GM21390 (cell line): ENCODE results near the gene RASAL1.

Experiments
- ATAC-seq: cut with Tn5 transposase; IDR thresholded peaks from one replicate; pipeline ENCODE4 v1.9.1; 2021; ENCODE audit not compliant: unreplicated experiment

RASAL1 gene

DNA sequence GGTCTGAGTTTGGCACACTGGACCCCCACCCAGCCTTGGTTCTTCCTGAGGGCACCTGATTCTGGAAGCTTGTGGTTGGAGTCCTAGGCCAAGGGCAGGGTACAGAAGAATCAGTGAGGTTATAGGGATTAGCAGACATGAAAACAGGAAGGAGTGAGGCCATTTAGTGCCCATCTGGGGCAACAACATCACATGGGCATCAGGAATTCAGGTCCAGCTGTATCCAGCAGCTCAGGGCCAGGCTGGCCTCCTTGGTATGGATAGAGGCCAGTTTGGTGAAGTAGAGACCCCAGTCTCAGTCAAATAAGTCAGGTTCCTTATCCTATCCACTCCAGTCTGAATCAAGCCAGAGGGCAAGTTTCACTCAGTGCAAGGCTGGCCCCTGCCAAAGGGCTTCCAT lies 36.2 kb downstream of the RASAL1 start:
- no peak for ATAC-seq

DNA sequence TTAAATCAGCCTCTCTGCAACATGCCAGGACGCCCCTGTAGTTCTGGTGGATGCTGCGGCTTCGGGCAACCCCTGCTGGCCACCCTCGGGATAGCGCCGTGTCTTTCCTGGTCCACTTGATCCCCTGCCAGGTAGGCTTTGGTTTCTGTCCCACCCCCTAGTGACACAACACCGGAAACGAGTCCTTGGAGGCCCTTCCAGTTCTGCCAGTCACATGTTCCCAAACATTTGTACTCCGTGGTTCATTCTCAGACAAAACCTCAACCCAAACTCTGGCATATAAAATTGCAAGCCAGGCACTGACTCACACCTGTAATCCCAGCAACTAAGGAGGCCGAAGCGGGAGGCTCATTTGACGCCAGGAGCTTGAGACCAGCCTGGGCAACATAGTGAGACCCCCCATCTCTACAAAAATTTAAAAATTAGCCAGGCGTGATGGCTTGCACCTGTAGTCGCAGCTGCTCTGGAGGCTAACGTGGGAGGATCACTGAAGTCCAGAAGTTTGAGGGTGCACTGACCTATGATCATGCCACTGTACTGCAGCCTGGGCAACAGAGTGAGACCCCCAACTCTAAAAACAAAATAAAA lies 37.0 kb downstream of the RASAL1 start:
- ATAC-seq = no peak

DNA sequence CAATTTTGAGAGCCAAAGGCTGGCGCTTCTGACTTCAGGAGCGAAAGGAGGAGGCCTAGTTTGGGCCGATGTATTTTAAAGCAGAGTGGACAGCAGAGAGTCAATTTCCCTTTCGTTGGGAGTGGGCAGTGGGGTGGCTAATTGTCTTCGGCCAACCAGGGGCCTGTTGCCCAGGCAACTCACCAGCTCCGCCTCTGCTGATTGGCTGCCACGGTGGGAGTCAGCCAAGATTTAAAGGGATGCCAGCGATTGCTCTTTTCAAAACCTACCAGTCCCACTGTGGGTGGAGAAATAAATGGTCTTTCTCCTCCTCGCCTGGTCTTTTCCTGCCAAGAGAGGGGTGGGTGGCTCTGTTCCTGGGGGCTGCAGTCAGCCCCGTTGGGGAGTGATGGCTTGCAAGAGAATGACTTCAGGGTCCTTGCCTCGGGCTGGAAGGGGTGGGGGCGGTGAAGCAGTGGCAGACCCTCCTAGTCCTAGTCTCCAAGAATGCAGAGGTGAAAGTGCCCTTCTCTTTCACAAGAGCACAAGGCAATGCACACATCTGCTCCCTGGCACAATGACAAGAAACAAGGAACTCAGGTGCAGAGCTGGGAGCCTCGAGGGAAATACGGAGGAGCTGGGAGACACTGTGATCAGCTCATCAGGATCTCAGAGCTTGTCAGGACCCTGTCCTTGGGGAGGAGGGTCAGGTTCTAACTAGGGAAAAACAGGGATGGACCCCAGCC lies 37.7 kb downstream of the RASAL1 start:
- ATAC-seq = no peak

DNA sequence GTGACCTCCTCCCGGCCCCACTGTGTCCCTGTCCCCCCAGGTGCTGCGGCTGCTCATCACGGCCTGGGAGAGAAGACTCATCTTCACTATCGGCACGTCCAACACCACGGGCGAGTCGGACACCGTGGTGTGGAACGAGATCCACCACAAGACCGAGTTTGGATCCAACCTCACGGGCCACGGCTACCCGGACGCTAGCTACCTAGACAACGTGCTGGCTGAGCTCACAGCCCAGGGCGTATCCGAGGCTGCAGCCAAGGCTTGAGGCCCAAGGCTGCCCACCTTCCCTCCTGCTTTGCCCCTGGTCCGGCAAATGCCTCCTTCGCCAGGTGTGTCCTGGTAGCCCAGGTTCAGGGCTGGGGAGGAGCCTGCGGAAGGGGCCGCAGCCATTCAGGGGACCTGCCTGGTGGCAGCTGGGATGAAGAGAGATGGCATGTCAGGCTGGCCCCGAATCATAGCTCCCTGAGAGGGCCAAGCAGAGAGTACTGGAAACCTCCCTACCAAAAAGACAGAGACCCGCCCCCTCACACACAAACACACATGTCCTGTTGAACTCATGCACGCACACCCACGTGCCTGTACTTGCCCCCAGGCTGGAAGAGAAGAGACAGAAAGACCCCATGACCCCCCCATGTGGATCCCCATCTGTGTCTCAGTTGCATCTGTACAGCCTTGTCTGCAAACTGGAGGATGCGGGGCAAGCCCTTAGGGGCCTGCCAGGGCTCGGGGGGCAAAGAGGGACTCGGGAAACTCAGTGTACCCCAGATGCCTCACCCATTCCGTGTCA lies 38.7 kb downstream of the RASAL1 start:
- ATAC-seq = no peak

DNA sequence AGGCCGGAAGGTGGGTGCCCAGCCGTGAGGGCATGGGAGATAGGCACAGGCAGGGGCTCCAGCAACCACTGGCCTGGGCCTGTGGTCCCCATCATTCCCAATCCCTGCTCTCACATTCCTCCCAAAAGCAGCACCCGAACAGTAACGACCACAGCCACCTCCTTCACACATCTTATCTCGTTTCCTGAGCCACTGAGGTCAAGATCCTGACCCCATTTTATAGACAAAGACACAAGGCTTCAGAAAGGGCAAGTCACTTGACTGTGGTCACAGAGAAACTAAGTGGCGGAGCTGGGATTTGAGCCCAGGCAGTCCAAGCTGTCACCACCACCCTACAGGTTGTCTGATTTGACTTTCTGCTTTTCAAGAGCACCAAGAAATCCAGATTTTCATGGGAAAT lies 40.2 kb downstream of the RASAL1 start:
- no peak for ATAC-seq

DNA sequence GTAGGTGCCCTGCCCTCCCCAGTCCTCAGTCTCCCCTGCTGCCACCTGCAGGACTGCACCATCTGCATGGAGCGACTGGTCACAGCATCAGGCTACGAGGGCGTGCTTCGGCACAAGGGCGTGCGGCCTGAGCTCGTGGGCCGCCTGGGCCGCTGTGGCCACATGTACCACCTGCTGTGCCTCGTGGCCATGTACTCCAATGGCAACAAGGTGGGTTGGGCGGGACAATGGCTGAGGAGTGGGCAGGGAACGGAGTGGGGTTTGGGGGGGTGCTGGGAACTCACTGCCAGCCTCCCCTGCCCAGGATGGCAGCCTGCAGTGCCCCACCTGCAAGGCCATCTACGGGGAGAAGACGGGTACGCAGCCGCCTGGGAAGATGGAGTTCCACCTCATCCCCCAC lies 40.8 kb downstream of the RASAL1 start:
- no peak for ATAC-seq

DNA sequence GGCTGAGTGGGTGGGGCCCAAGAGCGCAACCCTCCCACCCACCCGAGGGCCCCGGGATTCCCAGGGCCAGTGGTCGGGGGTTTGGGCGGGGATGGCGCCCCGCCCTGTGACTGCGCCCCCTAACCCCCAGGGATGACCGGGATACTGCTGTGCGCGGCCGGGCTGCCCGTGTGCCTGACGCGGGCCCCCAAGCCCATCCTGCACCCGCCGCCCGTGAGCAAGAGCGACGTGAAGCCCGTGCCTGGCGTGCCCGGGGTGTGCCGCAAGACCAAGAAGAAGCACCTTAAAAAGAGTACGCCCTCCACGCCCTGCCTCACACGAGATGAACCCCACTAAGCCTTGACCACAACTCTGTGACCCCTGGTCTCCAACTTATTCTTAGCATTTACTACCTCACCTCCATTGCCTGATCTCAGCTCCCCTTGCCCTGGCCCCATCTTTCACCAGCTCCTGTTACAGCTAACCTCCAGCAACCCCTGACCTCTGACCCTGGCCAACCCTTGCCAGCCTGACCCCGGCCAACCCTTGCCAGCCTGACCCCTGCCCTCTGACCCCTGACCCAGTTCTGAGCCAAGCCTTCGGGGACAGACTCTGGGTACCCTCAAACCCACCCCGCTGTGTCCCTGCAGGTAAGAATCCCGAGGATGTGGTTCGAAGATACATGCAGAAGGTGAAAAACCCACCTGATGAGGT lies 42.0 kb downstream of the RASAL1 start:
- no peak for ATAC-seq

DNA sequence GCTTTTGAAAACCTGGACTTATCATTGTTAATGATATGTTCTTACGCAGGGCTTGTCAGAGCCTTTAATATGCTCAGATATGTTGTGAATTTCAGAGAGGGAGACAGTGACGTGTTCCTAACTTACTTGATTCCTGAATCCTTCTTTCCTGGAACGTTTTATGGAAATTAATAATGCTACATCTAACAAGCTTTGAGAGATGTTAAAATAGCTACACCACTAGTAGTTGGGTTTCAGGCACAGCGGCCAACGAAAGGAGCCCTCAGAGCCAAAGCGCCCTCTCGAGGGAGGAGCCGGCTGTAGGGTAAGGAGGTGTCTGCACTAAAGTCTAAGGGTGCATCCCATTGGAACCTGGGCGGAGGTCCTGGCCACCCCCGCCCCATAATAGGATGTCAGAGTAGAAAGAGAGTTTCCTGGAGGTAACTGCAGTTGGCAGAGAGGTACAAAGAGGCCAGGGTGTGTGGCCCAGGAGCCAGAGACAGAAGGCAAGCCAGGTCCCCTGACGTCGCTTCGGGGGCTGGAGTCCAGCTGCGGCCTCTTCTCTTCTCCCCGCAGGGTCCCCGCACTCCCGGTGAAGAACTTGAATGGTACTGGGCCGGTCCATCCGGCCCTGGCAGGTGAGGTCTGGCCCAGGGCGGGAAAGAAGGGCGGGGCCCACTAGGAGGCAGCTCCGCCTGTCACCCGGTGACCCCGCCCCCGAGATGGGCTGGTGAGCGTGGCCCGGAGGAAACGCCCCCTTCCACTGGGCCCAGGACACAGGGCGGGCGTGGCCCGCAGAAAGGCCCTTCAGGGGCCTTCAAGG lies 42.8 kb downstream of the RASAL1 start:
- no peak for ATAC-seq

DNA sequence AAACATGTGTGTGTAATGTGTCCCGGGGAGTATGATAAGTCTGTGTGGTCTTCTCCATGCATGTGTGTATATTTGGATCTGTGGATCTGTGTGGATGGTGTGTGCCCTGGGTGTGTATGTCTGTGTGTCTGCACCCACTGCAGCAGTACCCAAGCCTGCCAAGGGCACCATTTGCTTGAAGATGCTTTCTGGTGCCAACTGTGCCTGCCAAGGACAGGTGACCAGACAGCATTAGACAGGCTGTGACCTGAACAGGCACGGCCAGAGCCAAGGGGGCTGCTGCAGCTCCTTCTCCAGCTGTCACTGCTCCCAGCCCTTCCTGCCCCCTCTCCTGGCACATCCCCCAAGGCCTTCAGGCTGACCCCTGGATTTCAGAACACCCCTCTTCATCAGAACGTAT lies 44.1 kb downstream of the RASAL1 start:
- no peak for ATAC-seq

DNA sequence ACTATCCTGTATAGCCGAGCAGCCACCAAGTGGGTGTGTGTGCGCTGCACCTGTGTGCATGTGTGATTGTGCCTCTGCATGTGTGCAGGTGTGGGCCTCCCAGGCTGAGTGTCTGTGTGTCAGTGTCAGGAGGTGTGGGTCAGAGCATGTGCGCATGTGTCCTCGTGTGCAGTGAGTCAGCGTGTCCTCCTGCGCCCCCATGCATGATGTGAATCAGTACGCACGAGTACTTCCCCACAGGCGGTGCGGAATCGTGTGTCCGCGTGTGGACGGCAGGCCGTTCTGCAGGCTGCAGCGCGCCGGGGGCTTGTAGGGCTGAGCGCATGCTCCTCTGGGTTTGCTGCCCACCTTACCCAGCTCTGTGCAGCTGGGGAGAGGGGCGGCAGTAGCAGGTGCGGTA lies 44.8 kb downstream of the RASAL1 start:
- no peak for ATAC-seq

DNA sequence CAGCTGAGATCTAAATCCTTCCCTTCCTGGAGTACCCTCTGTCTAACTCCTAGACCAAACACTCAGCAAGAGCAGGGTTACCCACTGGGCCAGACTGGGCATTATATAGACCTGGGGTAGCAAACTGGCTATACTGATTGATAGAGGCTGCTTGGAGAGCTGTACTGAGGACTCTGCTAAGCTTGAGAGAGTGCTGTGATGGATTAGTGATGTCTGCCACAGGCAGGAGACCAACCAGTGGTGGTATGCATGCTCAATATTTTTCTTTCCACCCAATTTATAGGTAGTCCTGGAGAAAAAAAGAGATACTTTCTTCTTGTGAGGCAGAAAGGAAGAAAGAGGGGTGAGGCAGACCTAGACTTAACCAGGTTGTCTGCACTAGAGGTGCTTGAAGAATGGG lies 45.7 kb downstream of the RASAL1 start:
- ATAC-seq = no peak

DNA sequence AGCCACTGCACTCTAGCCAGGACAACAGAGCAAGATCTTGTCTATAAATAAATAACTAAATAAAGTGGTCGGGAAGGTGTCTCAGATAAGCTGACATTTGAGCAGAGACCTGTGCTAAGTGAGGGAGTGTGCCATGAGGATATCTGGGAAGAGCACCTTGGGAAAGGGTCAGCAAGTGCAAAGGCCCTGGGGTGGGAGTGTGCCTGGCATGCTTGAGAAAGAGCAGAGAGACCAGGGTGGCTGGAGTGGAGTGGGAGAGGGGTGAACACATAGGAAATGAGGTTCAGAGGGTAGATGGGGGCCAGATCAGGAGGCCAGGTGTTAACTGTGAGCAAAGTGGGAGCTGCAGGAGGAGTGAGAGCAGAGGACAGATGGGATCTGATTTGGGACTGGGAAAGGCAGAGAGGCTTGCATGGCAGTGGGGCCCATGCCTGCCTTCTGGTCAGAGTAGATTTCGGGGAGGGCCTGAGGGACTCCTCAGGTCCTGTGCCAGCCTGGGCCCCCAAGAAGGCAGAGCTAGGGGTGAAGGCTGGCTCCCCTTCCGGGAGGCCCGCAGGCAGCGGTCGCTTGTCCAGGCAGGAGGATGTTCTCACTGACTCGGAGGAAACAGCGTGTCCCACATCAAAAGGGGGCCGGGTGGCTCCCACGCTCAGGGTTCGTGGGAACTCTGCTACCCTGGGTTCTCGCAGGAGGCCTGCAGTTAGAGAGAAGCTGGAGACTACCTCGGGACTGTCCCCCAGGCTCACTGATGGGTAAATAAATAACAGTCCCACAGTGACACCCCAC lies 46.4 kb downstream of the RASAL1 start:
- ATAC-seq = no peak

DNA sequence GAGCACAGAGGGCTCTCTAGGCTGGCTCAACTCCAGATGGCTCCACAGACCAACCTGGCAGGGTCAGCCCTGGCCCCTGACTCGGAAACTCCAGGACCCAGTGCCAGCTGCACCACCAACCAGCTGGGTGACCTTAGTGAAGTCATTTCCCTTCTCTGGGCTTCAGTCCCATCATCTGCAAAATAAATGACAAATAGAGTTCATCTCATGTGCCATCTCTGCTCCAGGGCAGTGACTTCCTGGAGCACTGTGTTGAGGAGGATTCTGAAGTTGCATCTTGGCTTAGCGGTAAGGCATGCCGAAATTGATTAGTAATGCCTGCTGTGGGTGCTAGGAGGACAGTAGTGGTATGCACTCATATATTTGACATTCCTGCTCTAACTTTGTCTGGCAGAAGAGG lies 47.5 kb downstream of the RASAL1 start:
- no peak for ATAC-seq

DNA sequence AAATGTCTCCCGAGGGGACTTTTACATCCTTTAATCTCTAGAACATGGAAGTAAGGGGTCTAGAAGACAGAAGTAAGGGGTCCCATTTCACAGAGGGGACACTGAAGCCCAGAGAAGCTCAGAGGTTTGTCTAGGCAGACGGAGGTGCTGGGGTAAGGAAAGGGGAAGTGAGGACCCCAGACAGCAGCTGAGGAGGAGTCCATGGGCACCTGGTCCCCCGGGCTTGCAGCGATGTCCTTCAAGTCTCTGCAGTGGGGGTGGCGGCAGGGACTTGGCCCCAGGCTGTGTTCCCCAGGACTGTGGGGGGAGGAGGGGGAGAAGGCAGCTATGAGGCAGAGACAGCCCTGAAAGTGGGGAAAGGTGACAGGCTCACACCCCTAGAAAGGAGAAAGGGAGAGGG lies 48.4 kb downstream of the RASAL1 start:
- ATAC-seq = no peak

DNA sequence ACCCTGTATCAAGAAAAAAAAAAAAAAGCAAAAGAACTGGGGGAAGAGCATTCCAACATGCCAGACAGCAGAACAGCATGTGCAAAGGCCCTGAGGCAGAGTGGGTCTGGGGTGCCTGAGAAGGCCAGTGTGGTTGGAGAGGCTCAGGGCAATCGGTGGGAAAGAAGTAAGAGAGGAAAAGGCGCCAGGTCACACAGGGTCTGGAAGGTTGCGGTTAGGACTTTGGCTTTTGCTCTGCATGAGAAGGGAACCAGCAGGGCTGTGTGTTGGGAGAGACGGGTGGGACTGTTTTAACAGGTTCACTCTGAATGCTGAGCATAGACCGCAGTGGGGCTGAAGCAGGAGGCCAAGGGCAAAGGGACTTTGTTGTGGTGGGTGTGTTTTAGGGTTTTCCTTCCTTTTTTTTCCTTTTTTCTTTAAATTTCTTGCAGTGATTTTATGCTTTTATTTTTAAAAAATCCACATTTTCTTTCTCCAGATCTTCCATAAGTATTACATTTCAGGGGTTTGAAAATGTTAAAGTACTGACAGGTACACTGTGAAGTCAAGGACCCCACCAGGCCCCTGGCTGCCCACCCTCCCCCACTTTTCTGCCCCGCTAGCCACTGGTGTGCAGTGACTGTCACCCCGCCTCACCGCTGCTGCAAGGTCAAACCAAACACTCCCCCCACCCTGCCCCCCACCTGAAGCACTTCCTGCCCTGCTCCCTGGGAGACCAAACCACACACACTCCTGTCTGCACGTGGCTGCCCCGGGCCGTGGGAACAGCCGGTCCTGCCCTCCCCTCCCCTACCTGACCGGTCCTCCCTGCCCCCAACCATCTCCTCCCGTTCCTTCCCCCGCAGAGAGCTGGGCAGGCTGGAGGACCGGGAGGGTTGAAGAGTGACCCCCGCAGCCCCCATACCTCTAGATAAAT lies 49.1 kb downstream of the RASAL1 start:
- ATAC-seq = no peak

DNA sequence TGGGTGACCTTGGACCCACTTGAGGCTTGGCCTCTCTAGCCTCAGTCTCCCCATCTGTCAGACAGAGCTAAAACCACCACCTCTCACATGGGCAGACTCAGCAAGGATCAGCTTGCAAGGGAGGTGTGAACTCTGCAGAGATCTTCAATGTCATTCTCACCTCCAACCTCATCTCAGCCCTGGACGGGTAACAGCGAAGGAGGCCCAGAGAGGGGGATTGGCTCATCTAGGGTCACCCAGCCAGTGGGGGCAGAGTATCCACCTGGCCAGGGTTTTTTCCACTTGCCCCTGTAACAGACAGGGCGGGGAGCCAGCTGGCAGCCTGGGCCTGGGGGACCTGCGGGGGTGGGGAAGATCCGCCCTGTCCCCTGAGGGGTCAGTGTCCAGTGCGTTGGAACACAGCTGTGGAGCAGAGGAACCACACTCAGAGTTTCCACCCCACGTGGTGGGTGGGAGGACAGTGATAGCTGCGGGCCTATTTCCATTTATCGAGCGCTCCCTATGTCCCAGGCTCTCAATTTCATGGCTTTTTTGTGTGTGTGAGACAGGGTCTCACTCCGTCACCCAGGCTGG lies 51.6 kb downstream of the RASAL1 start:
- ATAC-seq = no peak

DNA sequence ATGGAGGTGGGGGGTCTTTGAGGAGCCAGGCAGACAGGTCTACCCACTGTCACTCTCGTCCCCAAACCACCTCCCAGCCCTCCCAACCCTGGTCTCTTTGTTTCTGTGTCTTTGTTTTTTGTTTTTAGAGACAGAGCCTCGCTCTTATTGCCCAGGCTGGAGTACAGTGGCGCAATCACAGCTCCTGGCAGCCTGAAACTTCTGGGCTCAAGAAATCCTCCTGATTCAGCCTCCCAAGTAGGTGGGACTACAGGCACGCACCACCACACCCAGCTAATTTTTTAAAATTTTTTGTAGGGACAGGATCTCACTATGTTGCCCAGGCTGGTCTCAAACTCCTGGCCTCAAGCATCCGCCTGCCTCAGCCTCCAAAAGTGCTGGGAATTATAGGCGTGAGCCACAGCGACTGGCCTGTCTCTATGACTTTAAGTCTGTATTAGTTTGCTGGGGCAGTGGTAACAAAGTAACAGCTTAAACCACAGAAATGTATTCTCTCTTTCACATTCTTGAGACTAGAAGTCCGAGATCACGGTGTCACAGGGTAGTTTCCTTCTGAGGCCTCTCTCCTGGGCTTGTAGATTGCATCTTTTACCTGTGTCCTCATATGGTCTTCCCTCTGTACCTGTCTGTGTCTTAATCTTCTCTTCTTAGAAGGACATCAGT lies 52.9 kb downstream of the RASAL1 start:
- ATAC-seq = peak; percentile 73

DNA sequence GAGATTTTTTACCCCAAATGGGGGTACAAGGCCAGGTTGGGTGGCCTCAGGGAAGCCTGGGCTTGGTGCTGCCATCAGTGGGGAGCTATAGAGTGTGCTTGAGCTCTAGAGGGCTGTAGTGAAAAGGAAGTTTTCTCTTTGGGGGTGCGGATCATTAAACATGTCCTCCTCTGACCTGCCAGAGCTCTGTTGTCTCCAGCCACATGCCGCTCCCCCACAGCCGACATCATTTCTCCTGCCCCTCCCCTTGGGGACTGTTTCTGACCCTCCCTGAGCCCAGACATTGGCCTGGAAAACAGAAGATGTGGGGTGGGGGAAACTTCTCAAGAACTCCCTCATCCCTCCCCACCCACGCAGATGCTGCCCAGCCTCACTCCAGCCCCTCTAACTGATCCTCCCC lies 53.7 kb downstream of the RASAL1 start:
- ATAC-seq = no peak
